CD4-positive, CD25-positive, alpha-beta regulatory T cell (primary cell): Measurements from ENCODE around the gene CD300LF. TPM values are rescaled to one million over a fixed set of nuclear protein-coding genes. Genes with fewer than 3 reads are reported as not detected.

Experiments used
- ATAC-seq, 2 donors: fragments of 150-1000 bp; cut with Tn5 transposase; one replicate each; pipeline ENCODE4 v1.10.0; 2021; ENCODE audit warnings: low read depth in 2 of 2, moderate number of reproducible peaks in 2 of 2, moderate library complexity in 1 of 2
- DNase-seq, 3 donors: peaks; one replicate each; pipeline versions ENCODE4 v3.0.0 to v3.0.0-alpha.2; 2012 to 2022; ENCODE audit warnings: mixed read lengths in 1 of 3
- H3K27ac ChIP-seq: one replicate; pipeline ENCODE4 v1.7.0; 2013; ENCODE audit warnings: mild to moderate bottlenecking, low read length; ENCODE audit not compliant: insufficient read depth, poor library complexity, severe bottlenecking
- H3K27me3 ChIP-seq: one replicate; pipeline ENCODE4 v1.7.0; 2013; ENCODE audit warnings: low read length; ENCODE audit not compliant: control insufficient read depth, insufficient read depth
- H3K36me3 ChIP-seq: one replicate; pipeline ENCODE4 v1.7.0; 2013; ENCODE audit warnings: mild to moderate bottlenecking, low read length, moderate library complexity; ENCODE audit not compliant: control insufficient read depth, insufficient read depth
- H3K4me1 ChIP-seq: 2 replicates; pipeline ENCODE4 v1.7.0; 2013; ENCODE audit warnings: mild to moderate bottlenecking, low read length; ENCODE audit not compliant: insufficient read depth, control insufficient read depth, poor library complexity, severe bottlenecking
- H3K4me3 ChIP-seq: one replicate; pipeline ENCODE4 v1.7.0; 2013; ENCODE audit warnings: low read depth, mild to moderate bottlenecking, low read length, moderate library complexity
- H3K9me3 ChIP-seq, 2 experiments: 1 replicate in 1 of 2; 2 replicates in 1 of 2; pipeline ENCODE4 v1.7.0; 2013; ENCODE audit warnings: low read length in 2 of 2, mild to moderate bottlenecking in 1 of 2, moderate library complexity in 1 of 2; ENCODE audit not compliant: control insufficient read depth in 2 of 2
- H3K27ac Mint-ChIP-seq, 3 donors: one replicate each; pipeline ENCODE4 v1.8.0; 2020 to 2022; ENCODE audit warnings: mild to moderate bottlenecking in 3 of 3, mixed read lengths in 3 of 3, moderate library complexity in 2 of 3
- H3K27me3 Mint-ChIP-seq: one replicate; pipeline ENCODE4 v1.8.0; 2022; ENCODE audit warnings: mild to moderate bottlenecking, mixed read lengths
- H3K36me3 Mint-ChIP-seq: one replicate; pipeline ENCODE4 v1.8.0; 2020; ENCODE audit warnings: mixed read lengths
- H3K4me1 Mint-ChIP-seq, 4 donors: one replicate each; pipeline ENCODE4 v1.8.0; 2020 to 2022; ENCODE audit warnings: mixed read lengths in 4 of 4, mild to moderate bottlenecking in 1 of 4
- H3K4me3 Mint-ChIP-seq, 4 donors: one replicate each; pipeline ENCODE4 v1.8.0; 2020 to 2022; ENCODE audit warnings: mild to moderate bottlenecking in 4 of 4, mixed read lengths in 4 of 4, moderate library complexity in 3 of 4
- H3K9me3 Mint-ChIP-seq, 7 donors: one replicate each; pipeline ENCODE4 v1.8.0; 2020 to 2022; ENCODE audit warnings: mixed read lengths in 7 of 7, mild to moderate bottlenecking in 3 of 7, moderate library complexity in 2 of 7
- polyA plus RNA-seq, 4 donors: library from polyadenylated mRNA; unstranded; fragments of 300-500 nt; fragmentation: Illumina TruSeq; gene quantifications; one replicate each; pipeline ENCODE4 v1.2.3, GENCODE V29; 2021
- total RNA-seq: library from RNA; stranded (reverse); gene quantifications from one replicate; pipeline ENCODE4 v1.2.3, GENCODE V29; 2022

Gene CD300LF
- total and polyA plus RNA-seq, 5 donors from 2014 or later = 0.19 to 0.52 (median 0.21) TPM; not detected in 2

DNA sequence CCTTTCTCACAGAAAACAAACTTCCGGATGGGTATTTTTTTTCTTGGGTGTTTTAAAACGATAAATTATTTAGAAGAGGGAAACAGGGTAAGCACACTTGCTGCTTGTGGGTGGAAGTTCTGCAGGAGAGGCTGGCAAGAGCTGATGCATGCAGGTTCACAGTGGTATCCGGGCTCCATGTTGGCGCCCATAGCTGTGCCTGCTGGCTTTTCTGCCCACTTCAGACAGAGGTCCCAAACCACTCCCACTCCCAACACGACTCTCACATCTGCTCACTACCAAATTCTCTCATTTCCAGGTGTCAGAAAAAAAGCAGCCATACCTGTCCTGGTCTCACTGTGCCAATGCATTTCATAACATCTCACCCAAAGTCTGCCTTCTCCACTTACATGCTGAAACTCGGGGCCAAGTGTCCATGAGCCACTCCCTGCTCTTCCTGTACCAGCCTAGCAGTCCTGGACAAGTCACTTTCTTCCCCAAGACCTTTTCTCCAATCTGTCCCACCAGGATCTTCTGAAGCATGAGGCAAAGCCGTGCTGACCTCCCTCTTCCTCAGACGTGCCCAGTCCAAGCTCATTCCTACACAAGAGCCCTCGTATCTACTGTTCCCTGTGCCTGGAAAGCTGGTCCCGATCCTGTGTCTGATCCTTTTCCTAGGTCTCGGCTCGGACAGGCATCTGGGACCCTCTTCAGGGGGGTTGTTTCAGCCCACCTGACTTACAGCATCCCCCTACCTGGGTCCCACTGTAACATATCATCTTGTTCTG lies 1.5 kb downstream of the CD300LF start:
- no peak overlapping the region for H3K27ac ChIP-seq
- no peaks in the 10 kb centered on the region for H3K9me3 ChIP-seq
- no peaks in the 10 kb centered on the region for H3K36me3 ChIP-seq
- no peak for DNase-seq
- H3K4me1 Mint-ChIP-seq = peaks cover 0 to 7% (median 2%) of the 10 kb centered on the region in 4 donors
- H3K4me3 ChIP-seq = no peak overlapping the region
- no peak for ATAC-seq
- H3K27ac Mint-ChIP-seq = peak overlapping the region in 2 of 3 donors; percentile 38 to 65
- H3K27me3 ChIP-seq = peaks cover 2% of the 10 kb centered on the region
- H3K27me3 Mint-ChIP-seq = peaks cover 24% of the 10 kb centered on the region
- no peaks in the 10 kb centered on the region for H3K36me3 Mint-ChIP-seq
- no peak overlapping the region for H3K4me3 Mint-ChIP-seq
- peaks cover 0 to 2% (median 0%) of the 10 kb centered on the region in 7 donors for H3K9me3 Mint-ChIP-seq
- no peaks in the 10 kb centered on the region for H3K4me1 ChIP-seq

DNA sequence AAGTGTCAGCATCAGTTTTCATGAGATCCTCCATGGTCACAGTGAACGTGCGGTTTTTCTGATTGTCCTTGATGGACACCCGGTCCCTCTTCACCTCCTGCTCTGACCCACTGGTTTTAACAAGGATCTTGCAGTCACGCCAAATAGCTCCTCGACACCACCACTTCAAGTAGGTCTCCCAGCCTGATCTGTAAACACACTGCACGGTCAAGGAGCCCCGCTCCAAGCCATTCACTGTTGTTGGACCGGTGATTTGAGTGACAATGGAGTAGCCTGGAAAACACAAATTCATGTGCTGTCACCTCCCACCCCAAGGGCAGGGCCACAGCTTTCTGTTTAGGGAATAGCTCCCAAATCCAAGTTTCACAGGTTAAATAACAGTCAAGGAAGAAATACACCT lies 8.2 kb downstream of the CD300LF start:
- H3K4me1 ChIP-seq = no peaks in the 10 kb centered on the region

DNA sequence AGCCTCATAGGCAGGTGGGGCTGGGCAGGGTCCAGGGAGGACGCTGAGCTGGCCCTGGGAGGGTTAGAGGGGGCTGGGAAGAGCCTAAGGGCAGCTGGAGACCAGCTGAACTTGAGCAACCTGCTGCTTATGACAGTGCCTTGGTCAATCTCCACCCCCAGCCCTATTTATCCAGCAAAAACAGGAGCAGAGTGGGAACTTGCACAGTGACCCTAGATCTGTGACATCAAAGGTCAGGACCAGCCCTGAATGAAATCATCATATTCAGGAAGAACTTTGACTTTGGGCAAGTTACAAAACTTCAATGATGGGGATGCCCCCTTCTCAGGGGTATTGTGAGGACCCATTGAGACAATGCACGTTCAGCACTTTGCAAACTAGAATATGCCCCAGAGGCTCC lies 9.4 kb downstream of the CD300LF start:
- no peak for ATAC-seq
- Histone ChIP-seq H3K4me3 (no peak overlapping the region), H3K36me3 (no peaks in the 10 kb centered on the region), H3K27me3 (no peaks in the 10 kb centered on the region), H3K4me1 (no peaks in the 10 kb centered on the region), H3K9me3 (no peaks in the 10 kb centered on the region), H3K27ac (no peak overlapping the region)
- DNase-seq = no peak
- Mint-ChIP-seq H3K4me1 (no peaks in the 10 kb centered on the region), H3K9me3 (no peaks in the 10 kb centered on the region), H3K4me3 (no peak overlapping the region), H3K27ac (no peak overlapping the region), H3K36me3 (no peaks in the 10 kb centered on the region), H3K27me3 (peaks cover 24% of the 10 kb centered on the region)

More for the DNA sequence above, 8.2 kb downstream of the CD300LF start:
- no peaks in the 10 kb centered on the region for H3K27me3 ChIP-seq
- H3K4me1 Mint-ChIP-seq = no peaks in the 10 kb centered on the region
- no peak overlapping the region for H3K27ac ChIP-seq
- H3K36me3 Mint-ChIP-seq = no peaks in the 10 kb centered on the region
- no peak for DNase-seq
- H3K9me3 ChIP-seq = no peaks in the 10 kb centered on the region
- H3K27ac Mint-ChIP-seq = no peak overlapping the region
- ATAC-seq = no peak
- H3K36me3 ChIP-seq = no peaks in the 10 kb centered on the region
- no peak overlapping the region for H3K4me3 Mint-ChIP-seq
- H3K4me3 ChIP-seq = no peak overlapping the region
- H3K27me3 Mint-ChIP-seq = peaks cover 30% of the 10 kb centered on the region
- no peaks in the 10 kb centered on the region for H3K9me3 Mint-ChIP-seq

DNA sequence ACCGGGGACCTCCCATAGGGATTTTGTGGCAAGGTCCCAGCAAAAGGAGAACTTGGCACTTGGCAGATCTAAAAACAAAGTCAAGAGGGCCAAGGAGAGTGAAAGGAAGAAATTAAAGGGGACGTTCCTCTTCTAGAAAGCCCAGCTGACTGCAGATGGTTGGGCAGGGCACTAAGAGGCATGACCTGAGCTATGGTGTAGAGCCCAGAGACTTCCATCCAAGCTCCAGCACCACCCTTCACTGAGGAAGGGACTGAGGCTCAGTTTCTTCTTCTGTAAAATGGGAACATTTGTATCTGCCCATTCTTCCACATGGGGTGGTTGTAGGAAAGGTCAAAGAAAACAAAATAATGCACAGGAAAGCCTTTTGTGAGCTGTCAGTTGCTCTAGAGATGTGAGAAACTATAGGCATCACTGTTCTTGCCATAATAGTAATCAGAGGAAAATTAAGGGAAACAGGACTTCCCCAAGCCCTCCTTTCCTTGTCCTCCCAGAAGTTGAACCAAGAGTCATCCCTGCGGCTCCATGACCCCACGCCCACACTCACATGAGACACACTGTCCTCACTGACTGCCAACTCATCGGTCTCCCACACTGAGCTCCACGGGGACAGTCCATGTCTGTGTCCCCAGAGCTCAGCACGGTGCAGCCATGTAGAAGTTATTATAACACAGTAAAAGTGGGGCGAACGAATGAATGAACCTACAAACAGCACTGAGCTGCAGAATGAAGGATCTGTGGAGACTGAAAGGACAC lies 10.4 kb downstream of the CD300LF start:
- H3K27me3 ChIP-seq = no peaks in the 10 kb centered on the region
- H3K27ac Mint-ChIP-seq = no peak overlapping the region

DNA sequence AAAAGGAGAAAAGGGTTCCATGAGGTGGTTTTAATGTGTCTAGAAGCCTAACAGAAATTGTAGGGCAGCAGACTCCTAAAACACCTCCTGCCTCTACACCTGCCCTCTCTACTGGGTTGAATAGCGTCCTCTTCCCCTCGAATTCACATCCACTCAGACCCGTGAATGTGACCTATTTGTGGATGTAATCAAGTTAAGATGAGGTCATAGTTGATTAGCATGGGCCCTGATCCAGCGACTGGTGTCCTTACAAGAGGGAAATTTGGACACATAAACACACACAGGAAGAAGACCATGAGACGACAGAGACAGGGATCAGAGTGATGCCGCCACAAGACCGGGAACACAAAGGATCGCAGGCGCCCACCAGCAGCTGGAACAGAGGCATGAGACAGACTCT lies 13.5 kb downstream of the CD300LF start:
- DNase-seq (no peak), ATAC-seq (no peak)
- Mint-ChIP-seq H3K4me3 (no peak overlapping the region), H3K9me3 (peaks cover 0 to 1% (median 0%) of the 10 kb centered on the region in 7 donors), H3K36me3 (no peaks in the 10 kb centered on the region), H3K4me1 (peaks cover 0 to 2% (median 0%) of the 10 kb centered on the region in 4 donors), H3K27ac (no peak overlapping the region), H3K27me3 (peaks cover 20% of the 10 kb centered on the region)
- Histone ChIP-seq H3K4me3 (no peak overlapping the region), H3K36me3 (no peaks in the 10 kb centered on the region), H3K4me1 (no peaks in the 10 kb centered on the region), H3K27ac (no peak overlapping the region), H3K27me3 (no peaks in the 10 kb centered on the region), H3K9me3 (no peaks in the 10 kb centered on the region)

More for the DNA sequence above, 10.4 kb downstream of the CD300LF start:
- no peak for ATAC-seq
- H3K4me3 ChIP-seq = no peak overlapping the region
- no peaks in the 10 kb centered on the region for H3K36me3 Mint-ChIP-seq
- H3K4me3 Mint-ChIP-seq = no peak overlapping the region
- H3K9me3 ChIP-seq = no peaks in the 10 kb centered on the region
- H3K4me1 Mint-ChIP-seq = peaks cover 0 to 2% (median 0%) of the 10 kb centered on the region in 4 donors
- no peak for DNase-seq
- no peaks in the 10 kb centered on the region for H3K9me3 Mint-ChIP-seq
- no peaks in the 10 kb centered on the region for H3K4me1 ChIP-seq
- no peak overlapping the region for H3K27ac ChIP-seq
- peaks cover 20% of the 10 kb centered on the region for H3K27me3 Mint-ChIP-seq
- no peaks in the 10 kb centered on the region for H3K36me3 ChIP-seq

DNA sequence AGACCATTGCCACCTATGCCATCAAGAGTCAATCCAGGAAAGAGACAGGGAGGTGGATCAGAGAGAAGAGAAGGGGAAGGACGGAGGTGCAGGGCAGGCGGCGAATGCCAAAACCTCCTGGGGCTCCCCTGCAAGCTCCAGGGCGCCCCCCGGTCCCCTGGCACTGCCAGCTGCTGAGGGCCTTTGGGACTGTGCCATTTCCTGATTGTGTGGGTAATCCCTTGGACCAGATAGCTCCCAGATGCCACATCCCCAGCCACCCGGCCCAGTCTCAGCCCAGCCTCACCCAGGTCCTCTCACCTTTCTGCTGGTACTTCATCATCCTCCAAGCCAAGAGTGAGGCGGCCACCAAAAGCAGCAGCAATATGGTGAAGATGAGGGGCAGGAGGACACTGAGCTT lies 14.7 kb downstream of the CD300LF start:
- H3K27ac Mint-ChIP-seq = no peak overlapping the region
- DNase-seq = no peak
- Histone ChIP-seq H3K4me3 (no peak overlapping the region), H3K27ac (no peak overlapping the region), H3K27me3 (peaks cover 3% of the 10 kb centered on the region), H3K36me3 (no peaks in the 10 kb centered on the region), H3K9me3 (no peaks in the 10 kb centered on the region), H3K4me1 (no peaks in the 10 kb centered on the region)
- peaks cover 18% of the 10 kb centered on the region for H3K27me3 Mint-ChIP-seq
- H3K4me3 Mint-ChIP-seq = no peak overlapping the region
- H3K9me3 Mint-ChIP-seq = peaks cover 0 to 2% (median 0%) of the 10 kb centered on the region in 7 donors
- peaks cover 0 to 2% (median 0%) of the 10 kb centered on the region in 4 donors for H3K4me1 Mint-ChIP-seq
- no peak for ATAC-seq
- peaks cover 4% of the 10 kb centered on the region for H3K36me3 Mint-ChIP-seq

DNA sequence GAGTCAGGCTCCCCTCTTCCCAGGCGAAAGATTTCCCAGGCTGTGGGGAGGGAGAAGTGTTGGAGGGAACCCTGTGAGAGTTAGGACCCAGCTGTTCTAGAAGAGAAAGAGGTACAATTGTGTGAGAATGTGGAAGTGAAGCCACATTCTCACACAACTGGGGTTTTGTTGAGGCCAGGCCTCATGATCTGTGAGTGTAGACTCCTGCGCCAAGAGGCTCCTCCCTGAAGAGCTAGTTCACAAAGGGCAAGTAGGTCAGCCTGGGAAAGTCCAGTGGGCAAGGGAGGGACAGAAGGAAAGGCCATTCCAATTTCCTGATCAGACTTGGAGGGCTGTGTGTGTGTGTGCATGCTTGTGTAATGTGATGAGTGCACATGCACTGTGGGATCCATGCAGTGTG lies 15.2 kb downstream of the CD300LF start:
- Mint-ChIP-seq H3K4me3 (no peak overlapping the region), H3K36me3 (peaks cover 8% of the 10 kb centered on the region), H3K4me1 (peaks cover 0 to 2% (median 0%) of the 10 kb centered on the region in 4 donors), H3K27ac (no peak overlapping the region), H3K9me3 (peaks cover 0 to 2% (median 0%) of the 10 kb centered on the region in 7 donors), H3K27me3 (peaks cover 19% of the 10 kb centered on the region)
- Histone ChIP-seq H3K27me3 (peaks cover 3% of the 10 kb centered on the region), H3K36me3 (no peaks in the 10 kb centered on the region), H3K4me1 (no peaks in the 10 kb centered on the region), H3K4me3 (no peak overlapping the region), H3K27ac (no peak overlapping the region), H3K9me3 (no peaks in the 10 kb centered on the region)
- ATAC-seq (no peak), DNase-seq (no peak)
